Stromal cell of bone marrow (primary cell): ENCODE results near the gene C6orf120.

Experiments used
- DNase-seq: peaks from one replicate; pipeline ENCODE4 v3.0.0-alpha.2; 2012; ENCODE audit warnings: low read depth

C6orf120 gene

DNA sequence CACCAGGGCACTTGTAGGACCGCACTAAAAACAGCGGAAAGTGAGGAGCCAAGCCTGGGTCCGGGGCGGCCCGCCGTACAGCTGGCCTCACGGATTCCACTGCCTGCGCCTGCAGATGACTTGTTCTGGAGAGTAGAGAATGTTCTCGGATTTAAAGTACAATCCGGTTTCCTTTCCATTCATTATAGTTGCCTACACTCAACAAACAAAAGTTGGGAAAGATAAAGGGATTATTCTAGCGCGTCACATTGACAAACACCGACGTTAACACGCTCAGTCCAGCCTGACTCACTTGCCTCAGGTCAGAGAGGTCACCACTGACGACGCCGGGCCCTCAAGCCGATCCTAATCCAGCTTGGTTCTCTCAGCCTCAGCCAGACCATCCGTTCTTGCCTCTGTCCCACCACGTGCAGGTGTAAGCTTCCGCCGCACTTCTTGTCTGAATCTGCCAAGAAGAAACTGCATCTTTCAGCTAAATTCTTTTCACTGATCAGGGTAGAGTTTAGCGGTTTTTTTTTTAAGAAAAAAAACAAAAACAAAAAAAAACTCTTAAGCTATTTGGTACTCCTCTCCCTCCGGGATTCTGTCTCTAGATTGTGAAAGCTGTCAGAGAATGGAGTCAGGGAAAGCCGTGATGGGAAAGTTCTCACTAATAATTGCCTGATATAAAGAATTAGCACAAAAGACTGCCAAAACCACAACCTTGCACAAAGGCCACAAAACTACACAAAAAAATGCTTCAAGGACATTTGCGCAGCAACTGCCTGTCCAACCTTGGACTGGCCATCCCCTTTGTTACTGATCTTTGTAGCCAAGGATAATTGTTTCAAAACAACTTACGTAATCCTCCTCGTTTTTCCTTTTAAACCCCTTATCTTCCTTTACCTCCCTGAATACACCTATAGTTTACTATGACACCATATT, 23.5 kb downstream of the C6orf120 start:
- DNase-seq = no peak

DNA sequence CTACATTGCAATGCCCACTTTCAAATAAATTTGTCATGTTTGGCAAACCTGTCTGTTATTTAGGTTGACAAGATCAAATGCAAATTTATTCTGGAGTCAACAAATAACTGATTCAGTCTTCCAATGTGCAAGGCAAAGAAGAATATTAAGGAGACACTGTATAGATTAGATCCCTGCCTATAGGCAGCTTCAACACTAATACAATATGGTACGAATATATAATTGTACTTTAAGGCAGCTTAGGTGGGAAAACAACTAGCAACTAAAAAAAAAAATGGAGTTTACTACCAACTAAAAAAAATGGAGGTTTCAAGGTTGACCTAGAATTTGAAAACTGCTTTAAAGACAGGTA, 24.1 kb downstream of the C6orf120 start:
- no peak for DNase-seq

DNA sequence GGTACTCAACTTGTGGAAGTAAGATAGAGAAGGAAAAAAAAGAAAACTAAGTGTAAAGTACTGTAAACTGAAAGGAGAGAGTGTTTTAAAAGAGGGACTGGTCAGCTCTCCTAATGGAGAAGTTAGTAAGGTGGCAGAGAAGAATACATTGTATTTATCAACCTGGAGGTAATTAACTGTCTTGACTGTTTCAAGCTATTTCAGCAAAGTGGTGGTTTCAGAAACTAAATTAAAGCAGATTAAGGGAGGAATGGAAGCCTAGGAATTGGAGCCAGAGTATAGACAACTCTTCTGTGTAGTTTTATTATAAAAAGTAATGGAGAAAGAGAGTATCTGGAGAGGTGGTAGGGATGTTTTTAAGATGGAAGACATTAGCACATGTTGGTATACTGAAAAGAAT, 25.0 kb downstream of the C6orf120 start:
- no peak for DNase-seq

DNA sequence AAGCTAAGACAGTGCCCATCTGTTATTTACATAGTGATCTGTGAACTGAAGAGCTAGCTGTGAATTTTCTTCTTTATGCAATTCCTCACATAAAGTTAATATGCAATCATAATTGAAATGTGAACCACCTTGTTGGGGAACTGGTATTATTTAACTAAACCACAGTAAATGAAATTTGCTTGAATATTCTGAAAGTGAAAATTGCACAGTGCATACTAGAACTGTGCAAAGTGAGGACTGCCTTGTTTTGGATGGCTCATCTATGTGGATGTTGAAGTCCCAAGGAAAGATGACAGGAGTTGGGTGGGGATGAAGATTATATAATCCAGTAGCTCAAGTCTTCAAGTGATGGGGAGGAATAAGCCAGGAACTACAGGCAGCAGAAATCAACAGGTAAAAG, 28.0 kb downstream of the C6orf120 start:
- no peak for DNase-seq

DNA sequence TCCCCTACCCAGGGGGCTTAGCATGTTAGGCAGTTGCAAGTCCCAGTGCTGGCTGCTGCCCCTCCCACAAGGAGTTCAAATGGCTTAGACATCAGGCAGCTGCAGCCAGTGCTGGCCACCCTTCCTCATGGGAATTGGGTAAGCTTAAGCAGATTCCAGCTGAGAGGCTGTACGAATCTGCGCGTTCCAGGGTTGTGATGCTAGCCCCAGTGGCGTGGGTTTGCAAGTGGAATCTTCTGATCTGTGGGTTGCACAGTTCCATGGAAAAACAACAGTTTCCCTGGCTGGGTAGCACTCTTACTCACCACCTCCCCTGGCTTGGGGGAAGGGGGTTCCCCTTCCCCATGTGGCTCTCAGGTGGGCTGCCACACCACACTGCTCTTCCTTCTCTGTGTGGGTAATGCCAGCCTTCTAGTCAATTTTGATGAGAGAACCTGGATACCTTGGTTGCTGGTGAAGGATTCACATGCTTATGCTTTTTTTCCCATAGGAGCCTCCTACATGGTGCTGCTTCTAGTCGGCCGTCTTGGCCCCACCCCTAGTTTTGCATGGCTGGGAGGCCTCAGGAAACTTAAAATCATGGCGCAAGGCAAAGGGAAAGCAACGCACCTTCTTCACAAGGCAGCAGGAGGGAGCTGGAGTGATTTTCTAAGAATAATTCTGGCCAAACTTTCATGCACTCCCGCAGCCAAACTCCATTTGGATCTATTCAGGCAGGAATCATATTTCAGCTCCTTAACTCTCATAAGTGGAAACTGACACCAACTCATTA, 36.5 kb downstream of the C6orf120 start:
- no peak for DNase-seq

DNA sequence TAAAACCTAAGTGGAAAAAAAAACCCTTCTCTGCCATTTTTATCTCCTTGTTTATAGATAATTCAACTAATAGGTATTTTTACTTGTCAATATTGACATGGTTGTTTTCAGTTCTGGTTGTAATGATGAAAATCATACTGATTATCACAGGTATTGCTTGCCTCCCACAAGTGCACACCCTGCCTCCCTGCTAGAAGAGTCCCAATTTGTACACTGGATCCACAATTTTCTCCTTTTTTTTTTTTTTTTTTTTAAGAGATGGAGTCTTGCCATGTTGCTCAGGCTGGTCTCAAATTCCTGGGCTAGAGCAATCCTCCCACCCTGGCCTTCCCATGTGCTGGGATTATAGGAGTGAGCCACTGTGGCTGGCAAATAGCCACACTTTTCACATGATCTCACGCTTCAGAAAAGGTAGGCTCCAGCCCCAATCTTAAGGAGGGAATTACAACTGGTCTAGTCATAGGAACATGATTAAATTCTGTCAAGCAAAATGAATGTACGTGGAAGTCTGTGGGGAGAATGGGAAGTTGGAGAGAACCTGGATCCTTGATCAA, 37.1 kb downstream of the C6orf120 start:
- DNase-seq = no peak

DNA sequence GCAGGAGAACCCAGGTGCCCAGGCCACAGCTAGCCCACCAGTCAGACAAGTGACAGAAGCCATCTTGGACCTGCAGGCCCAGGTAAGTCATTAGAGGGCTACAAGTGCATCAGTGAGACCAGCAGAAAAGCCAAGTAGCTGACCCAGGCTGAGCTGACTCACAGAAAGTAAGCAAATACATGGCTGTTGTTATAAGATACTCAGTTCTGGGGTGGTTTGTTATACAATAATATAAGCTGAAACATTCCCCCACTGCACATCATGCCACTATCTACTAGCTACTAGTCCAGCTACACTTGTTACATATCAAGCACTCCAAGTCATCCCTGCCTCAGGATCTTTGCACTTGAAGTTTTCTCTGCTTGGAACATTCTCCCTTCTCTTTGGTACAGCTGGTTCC, 39.4 kb downstream of the C6orf120 start:
- no peak for DNase-seq

DNA sequence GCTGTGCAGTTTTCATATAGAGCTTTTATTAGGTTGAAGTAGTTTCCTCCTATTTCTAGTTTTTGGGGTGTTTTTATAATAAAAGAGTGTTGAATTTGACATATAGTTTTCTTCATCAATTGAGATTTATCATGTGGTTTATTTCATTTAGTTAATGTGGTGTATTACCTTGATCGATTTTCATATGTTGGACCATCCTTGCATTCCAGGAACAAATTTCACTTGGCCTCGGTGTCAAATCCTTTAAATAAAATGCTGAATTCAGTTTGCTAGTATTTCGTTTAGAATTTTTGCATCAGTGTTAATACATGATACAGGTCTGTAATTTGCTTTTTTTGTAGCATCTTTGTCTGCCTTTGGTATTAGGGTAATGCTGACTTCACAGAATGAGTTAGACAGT, 43.5 kb downstream of the C6orf120 start:
- no peak for DNase-seq

DNA sequence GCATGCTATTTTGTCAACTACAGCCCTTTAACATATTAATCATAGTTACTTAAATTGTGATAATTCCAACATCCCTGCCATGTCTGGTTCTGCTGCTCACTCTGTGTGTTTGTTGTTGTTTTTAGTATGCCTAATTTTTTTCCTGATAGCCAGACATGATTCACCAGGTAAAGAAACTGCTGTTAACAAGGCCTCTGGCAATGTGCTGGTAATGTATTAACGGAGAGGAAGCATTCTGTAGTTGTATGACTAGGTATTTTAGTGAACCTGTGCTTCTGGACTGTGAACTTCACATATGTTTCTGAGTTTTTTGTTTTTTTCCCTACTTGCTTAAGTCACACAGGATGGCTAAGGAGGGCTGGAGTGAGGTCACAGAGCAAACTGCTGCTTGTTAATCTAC, 44.6 kb downstream of the C6orf120 start:
- DNase-seq = no peak

DNA sequence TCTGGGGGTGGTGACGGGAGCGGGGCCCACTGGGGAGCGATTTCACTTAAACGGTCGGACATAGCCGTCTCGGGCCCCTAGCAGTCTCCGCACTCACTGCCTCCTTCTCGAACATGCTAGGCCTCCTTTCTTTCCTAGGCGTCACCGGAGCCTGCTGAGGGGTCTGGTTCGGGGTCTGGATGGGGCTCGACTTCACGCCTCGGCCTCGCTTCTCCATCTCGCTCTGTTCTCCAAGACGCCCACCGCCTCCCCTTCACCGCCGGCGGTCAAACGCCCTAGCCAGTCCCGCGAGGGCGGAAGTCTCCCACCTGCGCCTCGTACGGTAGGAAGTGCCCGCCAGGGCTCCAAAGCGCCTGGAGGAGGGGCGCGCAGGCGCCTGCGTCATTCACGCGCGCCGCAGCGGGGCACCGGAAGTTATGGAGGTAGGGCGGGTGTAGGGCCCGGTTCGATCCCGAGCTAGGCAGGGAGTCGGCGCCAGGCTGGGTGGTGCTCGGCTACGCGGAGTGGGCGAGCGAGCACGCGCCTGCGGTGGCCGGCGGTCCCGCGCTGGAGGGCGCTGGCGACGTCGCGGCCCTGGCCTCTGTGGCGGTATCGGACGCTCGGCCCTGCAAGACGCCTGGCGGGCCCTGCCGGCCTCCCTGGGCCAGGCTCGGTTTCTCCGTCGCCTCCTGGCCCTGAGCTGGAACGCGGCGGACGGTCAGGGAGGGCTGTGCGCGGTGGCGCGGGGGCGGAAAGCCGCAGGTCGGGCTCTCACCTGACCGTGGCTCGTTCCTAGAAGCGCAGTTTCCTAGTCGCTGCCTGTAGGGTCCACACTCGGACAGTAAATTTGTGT, 49.5 kb downstream of the C6orf120 start, which contains the start of the genes DYNLT2 and ERMARD:
TSS of gene DYNLT2 (minus strand) at position 331 of the 832 bp plus-strand sequence. CDS start at position 217, 114 bp downstream.
TSS of gene ERMARD (plus strand) at position 381 of the 832 bp plus-strand sequence. CDS start at position 417, 36 bp downstream.
- DNase-seq = peak; percentile 87

DNA sequence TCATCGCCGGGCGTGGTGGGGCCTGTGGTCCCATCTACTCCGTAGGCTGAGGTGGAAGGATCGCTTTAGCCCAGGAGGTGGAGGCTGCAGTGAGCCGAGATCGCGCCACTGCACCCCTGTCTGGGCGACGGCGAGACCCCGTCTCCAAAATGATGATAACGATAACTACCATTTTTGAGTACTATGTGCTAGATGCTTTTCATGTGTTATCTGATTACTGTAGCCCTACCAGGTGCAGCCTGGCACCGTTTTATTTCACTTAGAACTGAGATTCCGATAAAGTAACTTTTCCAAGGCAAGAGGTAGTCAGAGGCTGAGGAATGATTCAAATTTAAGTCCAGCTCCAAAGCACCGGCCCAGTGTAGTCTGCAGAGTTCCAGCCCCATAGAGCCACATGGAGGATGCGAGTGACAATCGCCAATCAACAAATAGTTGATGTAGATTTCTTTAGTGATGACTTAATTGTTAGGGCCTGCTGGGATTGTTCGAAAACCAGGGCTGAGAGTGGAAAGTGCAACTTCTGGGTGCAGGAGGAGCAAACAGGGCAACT, 50.2 kb downstream of the C6orf120 start:
- no peak for DNase-seq
